Transverse colon (tissue), 4 donors: ENCODE data around the gene IL18R1. TPM values are rescaled to one million over a fixed set of nuclear protein-coding genes. Genes with fewer than 3 reads are reported as not detected.

Experiments used
- DNase-seq: peaks from one replicate; pipeline ENCODE4 v3.0.0-alpha.2; 2019
- H3K27ac ChIP-seq, 4 donors: fragments of 200-600 bp; sonication (generic); 2 replicates each; pipeline ENCODE4 v1.5.1; 2016 to 2018; ENCODE audit warnings: inconsistent platforms in 4 of 4
- H3K27me3 ChIP-seq: fragments of 200-600 bp; sonication (generic); 2 replicates; pipeline ENCODE4 v1.5.1; 2017; ENCODE audit warnings: inconsistent platforms
- H3K36me3 ChIP-seq, 4 donors: fragments of 200-600 bp; sonication (generic); 2 replicates each; pipeline ENCODE4 v1.5.1; 2017 to 2019; ENCODE audit warnings: inconsistent platforms in 4 of 4
- H3K4me1 ChIP-seq, 4 donors: fragments of 200-600 bp; sonication (generic); 2 replicates each; pipeline ENCODE4 v1.5.1; 2017 to 2020; ENCODE audit warnings: inconsistent platforms in 4 of 4
- H3K4me3 ChIP-seq, 4 donors: fragments of 200-600 bp; sonication (generic); 1 replicate in 1 of 4; 2 replicates in 3 of 4; pipeline versions ENCODE4 v1.5.1 to v1.6.1; 2017 to 2019; ENCODE audit warnings: inconsistent platforms in 4 of 4
- H3K9me3 ChIP-seq, 2 donors: fragments of 200-600 bp; sonication (generic); 2 replicates each; pipeline ENCODE4 v1.5.1; 2017 to 2019; ENCODE audit warnings: inconsistent platforms in 2 of 2
- EP300 ChIP-seq: sonication (generic); formaldehyde crosslinking; IDR thresholded peaks from one replicate; pipeline ENCODE4 v1.6.1; 2017; ENCODE audit warnings: antibody characterized with exemption, low read depth
- POLR2A ChIP-seq: fragments of 450-650 bp; IDR thresholded peaks from one replicate; pipeline ENCODE4 v1.6.1; 2016; ENCODE audit warnings: antibody characterized with exemption, mild to moderate bottlenecking, moderate library complexity
- POLR2AphosphoS5 ChIP-seq, 3 donors: sonication (generic); formaldehyde crosslinking; IDR thresholded peaks; one replicate each; pipeline ENCODE4 v1.6.1; 2016; ENCODE audit warnings: antibody characterized with exemption in 3 of 3
- WGBS, 2 donors: methylation state at CpG; one replicate each; pipeline ENCODE4 v1.1.5; 2018; ENCODE audit warnings: low coverage in 1 of 2; 5-methylcytosine and 5-hydroxymethylcytosine counted together
- in situ Hi-C, 4 donors: fragments of 200-750 bp; cut with MboI; loops; one replicate each; pipeline versions ENCODE4 v1.15.0 to v1.15.1; 2017; ENCODE audit warnings: low sequenced_read_pairs in 3 of 4, low pct_ligation_motif_present in 1 of 4, low pct_unique_long_range_greater_than_20kb in 1 of 4
- intact Hi-C: fragments of 100-400 bp; cut with DNase I; formaldehyde crosslinking; loops from one replicate; pipeline ENCODE4 v1.15.1; 2023; ENCODE audit warnings: low total_unique reads
- total RNA-seq, 4 donors: library from RNA; depleted of rRNA; stranded (reverse); fragments of >200 nt; gene quantifications; one replicate each; pipeline ENCODE4 v1.1.0, GENCODE V29; 2016
- TF ChIP-seq, protein P1 (sequence below), 5 experiments: fragments of 200-600 bp in 3 of 5; fragments of 450-650 bp in 2 of 5; sonication (generic) in 3 of 5; IDR thresholded peaks; 1 replicate in 2 of 5; 2 replicates in 3 of 5; pipeline ENCODE4 v1.5.1; 2016 to 2017; ENCODE audit warnings: antibody characterized with exemption in 5 of 5, inconsistent platforms in 3 of 5, mild to moderate bottlenecking in 2 of 5, moderate library complexity in 1 of 5

IL18R1 gene
- total RNA-seq, 4 donors from 2014 or later, result 0.75 to 6.0 (median 2.8) TPM

DNA sequence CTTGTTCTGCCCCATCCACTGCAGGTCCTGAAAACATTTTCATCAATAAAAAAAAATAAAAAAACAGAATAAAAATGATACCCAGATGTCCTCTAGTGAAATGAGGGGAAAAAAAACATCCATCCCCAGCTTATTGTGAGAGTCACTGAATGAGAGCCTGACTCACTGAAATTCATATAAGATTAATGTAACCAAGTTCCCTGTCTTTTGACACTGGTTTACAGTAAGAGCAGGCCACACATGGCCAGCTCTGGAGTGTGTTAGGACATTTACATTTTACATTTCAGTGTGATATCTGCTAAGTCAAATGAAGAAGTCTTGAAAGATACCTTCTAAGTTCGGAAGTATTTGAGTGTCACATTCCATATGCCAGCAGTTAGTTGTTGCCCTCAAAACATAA is 21.1 kb upstream of the IL18R1 start:
- TF ChIP-seq EP300 (no peak), POLR2AphosphoS5 (IDR thresholded peaks at IDR 0.05) (no peak), POLR2A (no peak)
- TF ChIP-seq, protein P1, sequence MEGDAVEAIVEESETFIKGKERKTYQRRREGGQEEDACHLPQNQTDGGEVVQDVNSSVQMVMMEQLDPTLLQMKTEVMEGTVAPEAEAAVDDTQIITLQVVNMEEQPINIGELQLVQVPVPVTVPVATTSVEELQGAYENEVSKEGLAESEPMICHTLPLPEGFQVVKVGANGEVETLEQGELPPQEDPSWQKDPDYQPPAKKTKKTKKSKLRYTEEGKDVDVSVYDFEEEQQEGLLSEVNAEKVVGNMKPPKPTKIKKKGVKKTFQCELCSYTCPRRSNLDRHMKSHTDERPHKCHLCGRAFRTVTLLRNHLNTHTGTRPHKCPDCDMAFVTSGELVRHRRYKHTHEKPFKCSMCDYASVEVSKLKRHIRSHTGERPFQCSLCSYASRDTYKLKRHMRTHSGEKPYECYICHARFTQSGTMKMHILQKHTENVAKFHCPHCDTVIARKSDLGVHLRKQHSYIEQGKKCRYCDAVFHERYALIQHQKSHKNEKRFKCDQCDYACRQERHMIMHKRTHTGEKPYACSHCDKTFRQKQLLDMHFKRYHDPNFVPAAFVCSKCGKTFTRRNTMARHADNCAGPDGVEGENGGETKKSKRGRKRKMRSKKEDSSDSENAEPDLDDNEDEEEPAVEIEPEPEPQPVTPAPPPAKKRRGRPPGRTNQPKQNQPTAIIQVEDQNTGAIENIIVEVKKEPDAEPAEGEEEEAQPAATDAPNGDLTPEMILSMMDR (IDR thresholded peaks at IDR 0.05), result no peak
- Histone ChIP-seq H3K4me3 (no peak overlapping the region), H3K9me3 (no peaks in the 10 kb centered on the region), H3K27ac (no peak overlapping the region), H3K4me1 (no peaks in the 10 kb centered on the region), H3K36me3 (no peaks in the 10 kb centered on the region), H3K27me3 (no peaks in the 10 kb centered on the region)
- 78 to 88% methylated on average over 1 of the region's 1 CpG for WGBS, 2 donors
- in situ Hi-C loops, result no loop called here
- intact Hi-C loops, result no loop called here
- DNase-seq, result no peak

DNA sequence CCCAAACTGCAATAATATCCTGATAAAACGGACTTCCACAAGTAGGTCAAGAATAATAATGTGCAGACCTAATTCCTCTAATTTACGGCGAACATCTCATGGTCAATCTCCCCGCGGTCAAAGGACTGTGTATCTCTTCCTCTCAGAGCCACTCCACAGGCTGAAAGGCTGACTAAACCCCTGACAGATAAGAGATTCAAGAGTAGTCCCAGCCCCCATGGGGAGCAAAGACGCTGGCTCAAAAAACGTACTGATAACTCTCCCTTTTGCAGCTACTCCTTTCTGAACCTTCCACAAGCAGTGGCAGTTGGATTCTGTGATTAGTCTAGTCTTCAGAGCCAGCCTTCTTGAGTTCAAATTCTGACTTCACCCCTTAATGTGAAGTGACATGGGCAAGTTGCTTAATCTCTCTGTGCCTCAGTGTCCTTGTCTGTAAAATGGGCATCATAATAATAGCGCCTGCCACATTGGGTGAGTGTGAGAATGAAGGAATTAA is 19.7 kb upstream of the IL18R1 start:
- no peak overlapping the region for H3K27ac ChIP-seq
- TF ChIP-seq EP300 (no peak), POLR2AphosphoS5 (IDR thresholded peaks at IDR 0.05) (no peak), POLR2A (no peak)
- TF ChIP-seq, protein P1 (IDR thresholded peaks at IDR 0.05), result no peak
- intact Hi-C loops, result no loop called here
- no peaks in the 10 kb centered on the region for H3K27me3 ChIP-seq
- in situ Hi-C loops, result no loop called here
- no peaks in the 10 kb centered on the region for H3K9me3 ChIP-seq
- H3K36me3 ChIP-seq, result no peaks in the 10 kb centered on the region
- 0 to 63% methylated on average over 1 to 8 of the region's 8 CpGs for WGBS, 2 donors
- H3K4me3 ChIP-seq, result no peak overlapping the region
- no peak for DNase-seq
- H3K4me1 ChIP-seq, result no peaks in the 10 kb centered on the region

DNA sequence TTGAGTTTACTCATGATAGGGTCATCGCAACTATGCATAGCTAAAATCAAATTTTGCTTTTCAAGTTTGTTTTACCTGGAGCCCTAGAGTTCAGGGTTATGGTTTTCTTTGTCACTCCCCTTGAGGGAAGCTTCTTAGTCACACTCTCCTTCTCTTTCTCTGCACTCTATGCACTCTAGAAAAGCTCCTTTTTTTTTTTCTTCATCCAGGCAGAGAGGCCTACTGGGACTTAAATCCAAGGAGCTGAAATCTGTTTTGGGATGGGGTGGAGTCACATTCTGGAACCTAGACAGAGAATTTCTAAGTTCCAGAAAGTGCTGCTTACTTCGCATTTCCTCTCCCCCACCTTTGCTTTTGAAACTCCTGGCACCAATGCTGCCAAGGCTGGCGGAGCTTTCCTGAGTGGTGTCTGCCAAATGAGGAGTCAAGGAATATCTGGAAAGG is 19.1 kb upstream of the IL18R1 start:
- TF ChIP-seq POLR2AphosphoS5 (IDR thresholded peaks at IDR 0.05) (no peak), EP300 (no peak), POLR2A (no peak)
- TF ChIP-seq, protein P1 (IDR thresholded peaks at IDR 0.05), result no peak

DNA sequence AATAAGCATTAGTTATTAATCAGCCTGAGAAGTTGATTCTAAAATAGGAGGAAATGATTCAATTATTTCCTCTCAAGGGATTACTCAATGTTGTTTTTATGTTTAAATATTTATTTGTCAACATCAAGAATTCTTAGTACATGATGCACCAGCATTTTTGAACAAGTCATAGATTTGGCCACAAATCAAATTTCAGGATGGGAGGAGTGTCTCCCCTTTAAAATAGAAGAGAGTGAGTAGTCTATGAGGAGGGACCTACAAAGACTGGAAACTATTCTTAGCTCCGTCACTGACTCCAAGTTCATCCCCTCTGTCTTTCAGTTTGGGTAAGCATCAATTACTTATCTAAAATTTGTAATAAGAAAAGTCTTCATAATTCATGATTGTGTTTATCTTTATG is 18.6 kb upstream of the IL18R1 start:
- in situ Hi-C loops (no loop called here), intact Hi-C loops (no loop called here)
- Histone ChIP-seq H3K36me3 (no peaks in the 10 kb centered on the region), H3K4me3 (no peak overlapping the region), H3K9me3 (no peaks in the 10 kb centered on the region), H3K4me1 (no peaks in the 10 kb centered on the region), H3K27ac (peak overlapping the region in 1 of 4 donors; percentile 8), H3K27me3 (no peaks in the 10 kb centered on the region)
- WGBS, 2 donors, result 57 to 59% methylated on average over 1 of the region's 1 CpG
- TF ChIP-seq, protein P1 (IDR thresholded peaks at IDR 0.05), result no peak
- TF ChIP-seq POLR2A (no peak), POLR2AphosphoS5 (IDR thresholded peaks at IDR 0.05) (no peak), EP300 (no peak)
- no peak for DNase-seq

More for the DNA sequence above, 19.1 kb upstream of the IL18R1 start:
- no peak for DNase-seq
- intact Hi-C loops, result no loop called here
- 80 to 92% methylated on average over 1 to 3 of the region's 3 CpGs for WGBS, 2 donors
- in situ Hi-C loops, result no loop called here
- Histone ChIP-seq H3K27me3 (no peaks in the 10 kb centered on the region), H3K4me1 (no peaks in the 10 kb centered on the region), H3K4me3 (no peak overlapping the region), H3K36me3 (no peaks in the 10 kb centered on the region), H3K9me3 (no peaks in the 10 kb centered on the region), H3K27ac (peak overlapping the region in 1 of 4 donors; percentile 8)
